ENCODE data around the gene ECM1.

ECM1 gene

GRCh38 chr1:150558761-150559655 lies 51.1 kb downstream of the ECM1 start:
- no peak for DNase-seq (ENCODE audit: low read depth in 3 of 3)

- DNase-seq (ENCODE audit: low read depth in 3 of 3), result no peak
These were observed 51.7 kb downstream of the ECM1 start for GRCh38 chr1:150559656-150560010.

- DNase-seq (ENCODE audit: low read depth in 3 of 3), result peak; percentile 54 to 76 (median 63)
These were observed 52.1 kb downstream of the ECM1 start for GRCh38 chr1:150560011-150560438.

GRCh38 chr1:150560576-150561253 lies 52.8 kb downstream of the ECM1 start:
- peak; percentile 77 to 86 (median 80) for DNase-seq (ENCODE audit: low read depth in 3 of 3)

- DNase-seq (ENCODE audit: low read depth in 3 of 3), result peak in 2 of 3 donors; percentile 54 to 55
These were observed 53.5 kb downstream of the ECM1 start for GRCh38 chr1:150561254-150561973.

GRCh38 chr1:150561974-150562445 lies 54.1 kb downstream of the ECM1 start:
- peak; percentile 81 to 88 (median 86) for DNase-seq (ENCODE audit: low read depth in 3 of 3)

- peak; percentile 47 to 83 (median 78) for DNase-seq (ENCODE audit: low read depth in 3 of 3)
These were observed 54.8 kb downstream of the ECM1 start for GRCh38 chr1:150562446-150563339.
